H9 (cell line): ENCODE data around the gene RPS8. TPM values are rescaled to one million over a fixed set of nuclear protein-coding genes. Genes with fewer than 3 reads are reported as not detected.

Experiments used
- DNase-seq: peaks from one replicate; pipeline ENCODE4 v3.0.0-alpha.2; 2017
- H2AFZ ChIP-seq: one replicate; pipeline ENCODE4 v1.6.1; 2013; ENCODE audit warnings: mild to moderate bottlenecking, low read length, control low read depth, moderate library complexity
- H2AK5ac ChIP-seq: 2 replicates; pipeline ENCODE4 v1.6.1; 2013; ENCODE audit warnings: low read length, control low read depth, mixed read lengths; ENCODE audit not compliant: insufficient read length
- H2BK120ac ChIP-seq: one replicate; pipeline ENCODE4 v1.6.1; 2013; ENCODE audit warnings: low read depth, mild to moderate bottlenecking, low read length, control low read depth, inconsistent platforms; ENCODE audit not compliant: poor library complexity, severe bottlenecking
- H2BK12ac ChIP-seq: 2 replicates; pipeline ENCODE4 v1.6.1; 2013; ENCODE audit warnings: low read length, control low read depth, mixed read lengths, low read depth; ENCODE audit not compliant: insufficient read length
- H2BK15ac ChIP-seq: 2 replicates; pipeline ENCODE4 v1.6.1; 2013; ENCODE audit warnings: low read depth, low read length, control low read depth
- H2BK20ac ChIP-seq: one replicate; pipeline ENCODE4 v1.6.1; 2013; ENCODE audit warnings: low read depth, mild to moderate bottlenecking, low read length, control low read depth, inconsistent platforms; ENCODE audit not compliant: poor library complexity, severe bottlenecking
- H2BK5ac ChIP-seq: 2 replicates; pipeline ENCODE4 v1.6.1; 2013; ENCODE audit warnings: low read length, control low read depth, mixed read lengths; ENCODE audit not compliant: insufficient read length
- H3K14ac ChIP-seq: 2 replicates; pipeline ENCODE4 v1.6.1; 2013; ENCODE audit warnings: low read length, control low read depth; ENCODE audit not compliant: insufficient read depth
- H3K18ac ChIP-seq: 2 replicates; pipeline ENCODE4 v1.6.1; 2013; ENCODE audit warnings: low read depth, mild to moderate bottlenecking, mixed read lengths, low read length, control low read depth; ENCODE audit not compliant: insufficient read length
- H3K23ac ChIP-seq: 2 replicates; pipeline ENCODE4 v1.6.1; 2013; ENCODE audit warnings: low read length, control low read depth, mixed read lengths, low read depth; ENCODE audit not compliant: insufficient read length
- H3K23me2 ChIP-seq: 2 replicates; pipeline ENCODE4 v1.6.1; 2013; ENCODE audit warnings: low read depth, mild to moderate bottlenecking, mixed read lengths, low read length, control low read depth; ENCODE audit not compliant: insufficient read length, poor library complexity, severe bottlenecking
- H3K27ac ChIP-seq: 2 replicates; pipeline ENCODE4 v1.5.1; 2013; ENCODE audit warnings: low read length, control low read depth, mixed read lengths, low read depth; ENCODE audit not compliant: insufficient read length
- H3K27me3 ChIP-seq: 2 replicates; pipeline ENCODE4 v1.6.1; 2013; ENCODE audit warnings: low read length, control low read depth, inconsistent platforms; ENCODE audit not compliant: insufficient read depth
- H3K4ac ChIP-seq: 2 replicates; pipeline ENCODE4 v1.6.1; 2013; ENCODE audit warnings: low read depth, mild to moderate bottlenecking, control low read depth, inconsistent platforms, low read length, moderate library complexity
- H3K4me1 ChIP-seq: 2 replicates; pipeline ENCODE4 v1.6.1; 2013; ENCODE audit warnings: low read length, control low read depth, inconsistent platforms; ENCODE audit not compliant: insufficient read depth
- H3K4me2 ChIP-seq: 2 replicates; pipeline ENCODE4 v1.6.1; 2013; ENCODE audit warnings: low read length, control low read depth, mixed read lengths; ENCODE audit not compliant: insufficient read length, insufficient read depth
- H3K56ac ChIP-seq: 2 replicates; pipeline ENCODE4 v1.6.1; 2013; ENCODE audit warnings: low read depth, mild to moderate bottlenecking, mixed read lengths, low read length, control low read depth; ENCODE audit not compliant: insufficient read length
- H3K79me1 ChIP-seq: 2 replicates; pipeline ENCODE4 v1.6.1; 2013; ENCODE audit warnings: low read depth, mild to moderate bottlenecking, moderate library complexity, low read length, control low read depth, inconsistent platforms; ENCODE audit not compliant: insufficient read depth, poor library complexity, severe bottlenecking
- H3K79me2 ChIP-seq: 2 replicates; pipeline ENCODE4 v1.6.1; 2013; ENCODE audit warnings: low read length, control low read depth, inconsistent platforms; ENCODE audit not compliant: insufficient read depth
- H3K9ac ChIP-seq: 2 replicates; pipeline ENCODE4 v1.6.1; 2013; ENCODE audit warnings: low read length, control low read depth, mixed read lengths; ENCODE audit not compliant: insufficient read length; ENCODE audit errors: extremely low read depth
- H3K9me3 ChIP-seq: one replicate; pipeline ENCODE4 v1.6.1; 2013; ENCODE audit warnings: low read depth, low read length, inconsistent platforms; ENCODE audit not compliant: control insufficient read depth
- H3T11ph ChIP-seq: one replicate; pipeline ENCODE4 v1.6.1; 2013; ENCODE audit warnings: mild to moderate bottlenecking, low read length, control low read depth, inconsistent platforms
- H4K20me1 ChIP-seq: one replicate; pipeline ENCODE4 v1.6.1; 2013; ENCODE audit not compliant: control insufficient read depth, insufficient read length, insufficient read depth
- H4K5ac ChIP-seq: 2 replicates; pipeline ENCODE4 v1.6.1; 2013; ENCODE audit warnings: low read depth, mild to moderate bottlenecking, mixed read lengths, low read length, control low read depth; ENCODE audit not compliant: insufficient read length
- H4K8ac ChIP-seq: replicated peaks from 2 replicates; pipeline ENCODE4 v1.6.1; 2013; ENCODE audit warnings: low read length, control low read depth, mixed read lengths, low read depth; ENCODE audit not compliant: insufficient read length
- H4K91ac ChIP-seq: 2 replicates; pipeline ENCODE4 v1.6.1; 2013; ENCODE audit warnings: low read depth, mild to moderate bottlenecking, moderate library complexity, mixed read lengths, low read length, control low read depth; ENCODE audit not compliant: insufficient read length
- H3K27ac Mint-ChIP-seq, 3 experiments: 2 replicates in 2 of 3; 3 replicates in 1 of 3; pipeline ENCODE4 v1.8.0; 2020 to 2021; ENCODE audit warnings: mixed read lengths in 3 of 3, mild to moderate bottlenecking in 1 of 3, moderate library complexity in 1 of 3
- H3K27me3 Mint-ChIP-seq: 2 replicates; pipeline ENCODE4 v1.8.0; 2021; ENCODE audit warnings: low read depth, mild to moderate bottlenecking, moderate library complexity, mixed read lengths
- H3K36me3 Mint-ChIP-seq, 3 experiments: 2 replicates in 2 of 3; 3 replicates in 1 of 3; pipeline ENCODE4 v1.8.0; 2020 to 2021; ENCODE audit warnings: low read depth in 3 of 3, mixed read lengths in 3 of 3; ENCODE audit not compliant: insufficient read depth in 1 of 3
- H3K4me1 Mint-ChIP-seq, 2 experiments: 2 replicates each; pipeline ENCODE4 v1.8.0; 2020; ENCODE audit warnings: mixed read lengths in 2 of 2
- H3K4me3 Mint-ChIP-seq, 2 experiments: 2 replicates in 1 of 2; 3 replicates in 1 of 2; pipeline ENCODE4 v1.8.0; 2020 to 2021; ENCODE audit warnings: mild to moderate bottlenecking in 2 of 2, mixed read lengths in 2 of 2, moderate library complexity in 1 of 2
- H3K9me3 Mint-ChIP-seq, 2 experiments: 2 replicates in 1 of 2; 3 replicates in 1 of 2; pipeline ENCODE4 v1.8.0; 2020; ENCODE audit warnings: mild to moderate bottlenecking in 2 of 2, mixed read lengths in 2 of 2, moderate library complexity in 1 of 2
- CTCF ChIP-seq: fragments of 200-600 bp; sonication (generic); conservative IDR thresholded peaks from 3 replicates; pipeline ENCODE4 v1.8.0; 2021; ENCODE audit warnings: antibody characterized with exemption, mild to moderate bottlenecking
- WGBS: extraction: QIAGEN DNeasy Blood & Tissue Kit; methylation state at CpG from one replicate; pipeline ENCODE4 v1.1.7; 2013; ENCODE audit warnings: missing lambda C conversion rate, low lambda C conversion rate, mixed read lengths; ENCODE audit not compliant: insufficient read length; ENCODE audit errors: extremely low coverage; 5-methylcytosine and 5-hydroxymethylcytosine counted together
- total RNA-seq: library from RNA; stranded (reverse); gene quantifications from 2 replicates; pipeline ENCODE4 v1.2.1, GENCODE V29; 2021

Gene RPS8
- total RNA-seq, 1 experiment from 2014 or later, result 2,591 TPM

- peaks cover 20 to 23% of the 10 kb centered on the region in 2 experiments for H3K4me1 Mint-ChIP-seq
- no peak overlapping the region for H2BK12ac ChIP-seq
- H3K36me3 Mint-ChIP-seq, result no peaks in the 10 kb centered on the region
- no peak for TF ChIP-seq CTCF
- H3K9ac ChIP-seq, result no peak overlapping the region
- no peak overlapping the region for H3K4me2 ChIP-seq
- no peak overlapping the region for H4K5ac ChIP-seq
- WGBS, result no CpG with 5 or more reads among the region's 6 CpGs
- no peak overlapping the region for H3K4me3 Mint-ChIP-seq
- no peak for DNase-seq
- no peak overlapping the region for H4K91ac ChIP-seq
- no peak overlapping the region for H3K14ac ChIP-seq
- no peaks in the 10 kb centered on the region for H3K79me1 ChIP-seq
- H3T11ph ChIP-seq, result no peak overlapping the region
- no peak overlapping the region for H3K18ac ChIP-seq
- H3K27me3 ChIP-seq, result no peaks in the 10 kb centered on the region
- peaks cover 8% of the 10 kb centered on the region for H3K23me2 ChIP-seq
- no peak overlapping the region for H2BK5ac ChIP-seq
- H3K79me2 ChIP-seq, result no peaks in the 10 kb centered on the region
- H2BK120ac ChIP-seq, result no peak overlapping the region
- no peak overlapping the region for H2BK20ac ChIP-seq
- H2AFZ ChIP-seq, result no peak overlapping the region
- H3K27me3 Mint-ChIP-seq, result no peaks in the 10 kb centered on the region
- H2BK15ac ChIP-seq, result no peak overlapping the region; the same call in 1 of the 2 replicates
- H3K27ac Mint-ChIP-seq, result no peak overlapping the region
- H3K9me3 Mint-ChIP-seq, result no peaks in the 10 kb centered on the region; a peak in 1 of 5 replicates
- no peak overlapping the region for H3K23ac ChIP-seq
- no peak overlapping the region for H3K4ac ChIP-seq
- no peak overlapping the region for H3K56ac ChIP-seq
- no peaks in the 10 kb centered on the region for H4K20me1 ChIP-seq
- no peak overlapping the region for H3K27ac ChIP-seq
- H3K4me1 ChIP-seq, result no peaks in the 10 kb centered on the region
- no peak overlapping the region for H4K8ac ChIP-seq
- H3K9me3 ChIP-seq, result no peaks in the 10 kb centered on the region
- no peak overlapping the region for H2AK5ac ChIP-seq
Observed at GRCh38 chr1:44822131-44822701, 46.9 kb downstream of the RPS8 start.
